ENCODE data around the gene ZBTB43.
A peak's percentile ranks its signal among the peaks of the same experiment; 100 is the strongest.
"Not testable (repeated sequence)": the region's sequence is repeated elsewhere in the genome, so short reads cannot be mapped to it uniquely, and the experiment has no call there.

Gene ZBTB43

GRCh38 chr9:126804696-126805553 is at the start of gene ZBTB43:
Gene ZBTB43 (plus strand): TSS chr9:126805040. CDS start chr9:126832510, 27,470 bp downstream.
- H3K9ac ChIP-seq (ENCODE audit: low read length), result peak within 1 kb of the TSS; percentile 77
- H3K4me1 ChIP-seq (ENCODE audit: control insufficient read depth, insufficient read depth, low read length), result peaks cover 15% of the 10 kb centered on the region
- peak within 1 kb of the TSS; percentile 84 for H3K27ac ChIP-seq (ENCODE audit: low read depth, low read length)
- no peaks in the 10 kb centered on the region for H3K27me3 ChIP-seq (ENCODE audit: control insufficient read depth, insufficient read depth, low read length)
- H3K4me3 ChIP-seq (ENCODE audit: low read length), result peak within 1 kb of the TSS; percentile 86
- no peaks in the 10 kb centered on the region for H3K36me3 ChIP-seq (ENCODE audit: control insufficient read depth, insufficient read depth, low read length)

GRCh38 chr9:126755317-126755875 is 49.4 kb upstream of the ZBTB43 start:
- Histone ChIP-seq H3K36me3 (ENCODE audit: control insufficient read depth, insufficient read depth, low read length) (no peaks in the 10 kb centered on the region), H3K27ac (ENCODE audit: low read depth, low read length) (no peak overlapping the region), H3K4me3 (ENCODE audit: low read length) (no peak overlapping the region), H3K27me3 (ENCODE audit: control insufficient read depth, insufficient read depth, low read length) (peaks cover 14% of the 10 kb centered on the region), H3K9ac (ENCODE audit: low read length) (no peak overlapping the region), H3K4me1 (ENCODE audit: control insufficient read depth, insufficient read depth, low read length) (no peaks in the 10 kb centered on the region)

DNA sequence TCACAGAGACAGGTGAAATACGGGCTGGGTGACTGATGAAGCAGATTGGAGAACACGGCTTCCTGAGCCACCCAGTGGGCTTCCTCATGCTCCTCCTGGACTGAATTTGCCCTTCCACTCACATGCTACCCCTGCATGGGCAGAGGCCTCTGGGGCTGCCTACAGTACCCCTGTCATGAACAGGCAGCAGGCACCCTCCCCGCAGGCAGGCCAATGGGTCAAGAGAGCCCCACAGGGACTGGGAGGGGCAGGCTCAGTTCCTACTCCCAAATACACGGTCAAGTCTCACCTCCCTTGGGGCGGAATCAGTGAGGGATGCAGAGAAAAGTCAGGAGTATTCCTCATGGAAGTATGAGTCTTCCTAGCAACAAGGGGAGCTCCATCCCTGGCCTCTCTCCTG is 48.6 kb upstream of the ZBTB43 start:
- Histone ChIP-seq H3K36me3 (ENCODE audit: control insufficient read depth, insufficient read depth, low read length) (no peaks in the 10 kb centered on the region), H3K9ac (ENCODE audit: low read length) (no peak overlapping the region), H3K27me3 (ENCODE audit: control insufficient read depth, insufficient read depth, low read length) (peaks cover 9% of the 10 kb centered on the region), H3K27ac (ENCODE audit: low read depth, low read length) (no peak overlapping the region), H3K4me3 (ENCODE audit: low read length) (no peak overlapping the region), H3K4me1 (ENCODE audit: control insufficient read depth, insufficient read depth, low read length) (no peaks in the 10 kb centered on the region)

DNA sequence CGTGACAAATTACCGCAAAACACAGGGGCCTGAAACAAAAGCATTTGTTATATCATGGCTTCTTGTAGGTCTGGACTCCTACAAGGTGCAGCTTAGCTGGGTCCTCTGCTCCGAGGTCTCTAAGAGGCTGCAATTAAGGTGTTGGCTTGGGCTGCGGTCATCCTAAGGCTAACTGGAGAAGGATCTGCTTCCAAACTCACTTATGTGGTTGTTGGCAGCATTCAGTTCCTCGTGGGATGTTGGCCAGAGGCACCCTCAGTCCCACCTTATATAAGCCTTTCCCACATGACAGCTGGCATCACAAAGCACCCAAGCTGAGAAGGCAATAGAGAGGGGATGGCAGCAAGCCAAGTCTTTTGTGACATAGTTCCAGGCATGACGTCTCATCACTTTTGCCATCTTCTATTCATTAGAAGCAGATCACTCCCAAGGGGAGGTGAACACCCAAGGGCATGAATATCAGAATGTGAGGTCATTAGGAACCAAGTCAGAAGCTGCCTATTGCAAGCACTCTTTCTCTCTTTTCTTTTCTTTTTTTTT is 47.9 kb upstream of the ZBTB43 start:
- Histone ChIP-seq H3K4me1 (ENCODE audit: control insufficient read depth, insufficient read depth, low read length) (no peaks in the 10 kb centered on the region), H3K36me3 (ENCODE audit: control insufficient read depth, insufficient read depth, low read length) (no peaks in the 10 kb centered on the region), H3K9ac (ENCODE audit: low read length) (no peak overlapping the region), H3K27ac (ENCODE audit: low read depth, low read length) (no peak overlapping the region), H3K27me3 (ENCODE audit: control insufficient read depth, insufficient read depth, low read length) (peaks cover 6% of the 10 kb centered on the region), H3K4me3 (ENCODE audit: low read length) (no peak overlapping the region)

DNA sequence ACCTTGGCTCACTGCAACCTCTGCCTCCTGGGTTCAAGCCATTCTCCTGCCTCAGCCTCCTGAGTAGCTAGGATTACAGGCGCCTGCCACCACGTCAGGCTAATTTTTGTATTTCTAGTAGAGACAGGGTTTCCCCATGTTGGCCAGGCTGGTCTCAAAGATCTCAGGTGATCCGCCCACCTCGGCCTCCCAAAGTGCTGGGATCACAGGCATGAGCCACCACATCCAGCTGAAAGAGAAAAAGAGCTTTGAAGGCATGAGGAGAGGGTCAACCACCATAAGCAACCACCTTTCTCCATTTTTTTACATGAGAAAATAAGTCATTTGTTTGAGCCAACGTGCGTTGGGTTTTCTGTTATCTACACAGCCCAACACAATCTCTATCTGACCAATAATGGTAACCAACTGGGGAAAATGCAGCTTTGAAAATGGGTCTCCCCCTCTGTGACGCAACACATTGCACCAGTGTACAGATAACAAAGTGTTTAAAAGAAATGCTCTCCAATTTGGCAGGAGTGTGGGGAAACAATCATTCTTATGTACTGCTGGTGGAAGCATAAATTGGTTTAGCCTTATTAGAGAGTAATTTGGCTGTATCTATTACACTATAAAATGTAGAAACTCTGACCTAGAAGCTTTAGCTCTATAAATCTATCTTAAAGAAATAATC is 45.8 kb upstream of the ZBTB43 start:
- Histone ChIP-seq H3K9ac (ENCODE audit: low read length) (no peak overlapping the region), H3K36me3 (ENCODE audit: control insufficient read depth, insufficient read depth, low read length) (no peaks in the 10 kb centered on the region), H3K27ac (ENCODE audit: low read depth, low read length) (no peak overlapping the region)

GRCh38 chr9:126761274-126761673 is 43.6 kb upstream of the ZBTB43 start:
- peaks cover 6% of the 10 kb centered on the region for H3K27me3 ChIP-seq (ENCODE audit: control insufficient read depth, insufficient read depth, low read length)
- no peak overlapping the region for H3K27ac ChIP-seq (ENCODE audit: low read depth, low read length)
- H3K9ac ChIP-seq (ENCODE audit: low read length), result no peak overlapping the region

More for the DNA sequence above, 45.8 kb upstream of the ZBTB43 start:
- Histone ChIP-seq H3K27me3 (ENCODE audit: control insufficient read depth, insufficient read depth, low read length) (peaks cover 6% of the 10 kb centered on the region), H3K4me3 (ENCODE audit: low read length) (no peak overlapping the region), H3K4me1 (ENCODE audit: control insufficient read depth, insufficient read depth, low read length) (no peaks in the 10 kb centered on the region)

GRCh38 chr9:126763130-126763764 is 41.6 kb upstream of the ZBTB43 start:
- H3K4me1 ChIP-seq (ENCODE audit: control insufficient read depth, insufficient read depth, low read length), result no peaks in the 10 kb centered on the region
- peaks cover 2% of the 10 kb centered on the region for H3K27me3 ChIP-seq (ENCODE audit: control insufficient read depth, insufficient read depth, low read length)
- H3K36me3 ChIP-seq (ENCODE audit: control insufficient read depth, insufficient read depth, low read length), result no peaks in the 10 kb centered on the region
- no peak overlapping the region for H3K9ac ChIP-seq (ENCODE audit: low read length)
- no peak overlapping the region for H3K4me3 ChIP-seq (ENCODE audit: low read length)
- H3K27ac ChIP-seq (ENCODE audit: low read depth, low read length), result no peak overlapping the region

More at GRCh38 chr9:126761274-126761673, 43.6 kb upstream of the ZBTB43 start:
- Histone ChIP-seq H3K36me3 (ENCODE audit: control insufficient read depth, insufficient read depth, low read length) (no peaks in the 10 kb centered on the region), H3K4me3 (ENCODE audit: low read length) (no peak overlapping the region), H3K4me1 (ENCODE audit: control insufficient read depth, insufficient read depth, low read length) (no peaks in the 10 kb centered on the region)

DNA sequence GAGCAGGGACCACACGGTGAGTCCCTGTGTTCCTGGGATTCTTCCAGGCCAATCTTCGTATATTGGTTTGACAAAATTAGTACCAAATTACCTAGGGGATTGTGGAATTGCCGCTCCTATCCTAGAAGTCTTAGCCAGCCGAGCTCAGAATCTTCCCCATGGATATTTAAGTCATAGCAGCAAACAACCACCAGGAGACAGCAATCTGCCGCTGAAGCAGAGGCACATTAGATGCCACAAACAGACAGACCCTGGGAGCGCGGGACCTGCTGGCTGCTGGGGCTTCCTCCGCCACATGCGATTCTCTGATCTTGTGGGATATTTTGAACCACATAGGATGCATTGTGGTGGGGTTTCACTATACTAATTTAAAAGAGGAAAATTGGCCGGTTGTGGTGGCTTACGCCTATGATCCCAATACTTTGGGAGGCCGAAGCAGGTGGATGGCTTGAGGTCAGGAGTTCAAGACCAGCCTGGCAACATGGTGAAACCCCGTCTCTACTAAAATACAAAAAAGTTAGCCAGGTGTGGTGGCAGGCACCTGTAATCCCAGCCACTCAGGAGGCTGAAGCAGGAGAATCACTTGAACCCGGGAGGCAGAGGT is 31.7 kb upstream of the ZBTB43 start:
- Histone ChIP-seq H3K4me3 (ENCODE audit: low read length) (no peak overlapping the region), H3K9ac (ENCODE audit: low read length) (no peak overlapping the region), H3K27ac (ENCODE audit: low read depth, low read length) (no peak overlapping the region), H3K4me1 (ENCODE audit: control insufficient read depth, insufficient read depth, low read length) (no peaks in the 10 kb centered on the region), H3K36me3 (ENCODE audit: control insufficient read depth, insufficient read depth, low read length) (no peaks in the 10 kb centered on the region), H3K27me3 (ENCODE audit: control insufficient read depth, insufficient read depth, low read length) (peaks cover 3% of the 10 kb centered on the region)

GRCh38 chr9:126775926-126776325 is 28.9 kb upstream of the ZBTB43 start:
- H3K27me3 ChIP-seq (ENCODE audit: control insufficient read depth, insufficient read depth, low read length), result peaks cover 3% of the 10 kb centered on the region
- no peak overlapping the region for H3K4me3 ChIP-seq (ENCODE audit: low read length)
- no peak overlapping the region for H3K9ac ChIP-seq (ENCODE audit: low read length)
- H3K27ac ChIP-seq (ENCODE audit: low read depth, low read length), result no peak overlapping the region
- no peaks in the 10 kb centered on the region for H3K4me1 ChIP-seq (ENCODE audit: control insufficient read depth, insufficient read depth, low read length)
- no peaks in the 10 kb centered on the region for H3K36me3 ChIP-seq (ENCODE audit: control insufficient read depth, insufficient read depth, low read length)

DNA sequence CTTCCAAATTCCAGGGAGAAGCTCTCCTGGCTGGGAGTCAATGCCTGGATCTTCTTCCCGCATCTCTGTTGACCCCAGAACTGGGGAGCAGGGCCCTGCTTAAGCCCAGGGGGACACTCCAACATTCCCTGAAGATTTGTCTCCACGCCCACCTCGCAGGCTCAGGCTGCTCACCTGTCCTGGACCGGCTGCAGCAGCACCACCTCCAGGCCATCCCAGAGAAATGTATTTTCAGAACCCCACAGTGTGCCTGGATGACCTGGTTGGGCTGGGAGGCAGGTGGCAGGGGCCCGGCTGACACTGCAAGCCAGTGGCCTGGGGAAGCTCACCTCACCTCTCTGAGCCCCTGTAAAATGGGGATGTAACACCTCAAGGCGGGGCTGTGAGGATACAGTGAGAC is 27.1 kb upstream of the ZBTB43 start:
- no peaks in the 10 kb centered on the region for H3K4me1 ChIP-seq (ENCODE audit: control insufficient read depth, insufficient read depth, low read length)
- no peaks in the 10 kb centered on the region for H3K36me3 ChIP-seq (ENCODE audit: control insufficient read depth, insufficient read depth, low read length)
- no peak overlapping the region for H3K27ac ChIP-seq (ENCODE audit: low read depth, low read length)
- no peak overlapping the region for H3K9ac ChIP-seq (ENCODE audit: low read length)
- peaks cover 7% of the 10 kb centered on the region for H3K27me3 ChIP-seq (ENCODE audit: control insufficient read depth, insufficient read depth, low read length)
- no peak overlapping the region for H3K4me3 ChIP-seq (ENCODE audit: low read length)

- H3K27me3 ChIP-seq (ENCODE audit: control insufficient read depth, insufficient read depth, low read length), result peaks cover 7% of the 10 kb centered on the region
- no peaks in the 10 kb centered on the region for H3K4me1 ChIP-seq (ENCODE audit: control insufficient read depth, insufficient read depth, low read length)
- no peaks in the 10 kb centered on the region for H3K36me3 ChIP-seq (ENCODE audit: control insufficient read depth, insufficient read depth, low read length)
- no peak overlapping the region for H3K9ac ChIP-seq (ENCODE audit: low read length)
- H3K4me3 ChIP-seq (ENCODE audit: low read length), result no peak overlapping the region
- no peak overlapping the region for H3K27ac ChIP-seq (ENCODE audit: low read depth, low read length)
Measured at GRCh38 chr9:126778141-126778540, 26.7 kb upstream of the ZBTB43 start.

GRCh38 chr9:126778696-126779095 is 26.1 kb upstream of the ZBTB43 start:
- not testable (repeated sequence) for H3K9ac ChIP-seq (ENCODE audit: low read length); H3K4me3 ChIP-seq (ENCODE audit: low read length); H3K36me3 ChIP-seq (ENCODE audit: control insufficient read depth, insufficient read depth, low read length); H3K27ac ChIP-seq (ENCODE audit: low read depth, low read length); H3K4me1 ChIP-seq (ENCODE audit: control insufficient read depth, insufficient read depth, low read length); H3K27me3 ChIP-seq (ENCODE audit: control insufficient read depth, insufficient read depth, low read length)

Measured in rectal smooth muscle tissue (tissue), 1 donor.